Retinal pigment epithelial cell (primary cell): ENCODE measurements around the gene WFDC10A.
"Not testable (repeated sequence)": the region's sequence is repeated elsewhere in the genome, so short reads cannot be mapped to it uniquely, and the experiment has no call there.

ENCODE experiments used
- DNase-seq: peaks from one replicate; pipeline ENCODE4 v3.0.0-alpha.2; 2010; ENCODE audit warnings: low read depth
- H3K4me3 ChIP-seq: 2 replicates; pipeline ENCODE4 v1.5.1; 2011; ENCODE audit warnings: mild to moderate bottlenecking, low read length, control low read depth, moderate library complexity
- CTCF ChIP-seq: conservative IDR thresholded peaks from 2 replicates; pipeline ENCODE4 v1.5.1; 2011; ENCODE audit warnings: low read depth, low read length, control low read depth, inconsistent platforms

The WFDC10A gene

GRCh38 chr20:45647441-45648050 lies 18.0 kb downstream of the WFDC10A start:
- no peak for DNase-seq
- no peak for TF ChIP-seq CTCF
- H3K4me3 ChIP-seq: no peak overlapping the region

GRCh38 chr20:45649312-45649863 lies 19.8 kb downstream of the WFDC10A start:
- no peak for TF ChIP-seq CTCF
- no peak overlapping the region for H3K4me3 ChIP-seq
- no peak for DNase-seq

GRCh38 chr20:45651726-45652125 lies 22.2 kb downstream of the WFDC10A start:
- H3K4me3 ChIP-seq, DNase-seq: not testable (repeated sequence)

GRCh38 chr20:45657038-45657437 lies 27.5 kb downstream of the WFDC10A start:
- not testable (repeated sequence) for DNase-seq, H3K4me3 ChIP-seq

GRCh38 chr20:45670139-45670538 lies 40.6 kb downstream of the WFDC10A start, which contains the start of gene WFDC11:
TSS of gene WFDC11 (minus strand) at chr20:45670239. CDS start at chr20:45650600, 19,639 bp downstream.
- no peak within 1 kb of the TSS for H3K4me3 ChIP-seq
- DNase-seq: no peak
- TF ChIP-seq CTCF: no peak

GRCh38 chr20:45672765-45673164 lies 43.2 kb downstream of the WFDC10A start:
- H3K4me3 ChIP-seq: no peak overlapping the region
- no peak for DNase-seq
- TF ChIP-seq CTCF: no peak

- DNase-seq: no peak
- no peak overlapping the region for H3K4me3 ChIP-seq
- no peak for TF ChIP-seq CTCF
Observed at GRCh38 chr20:45679650-45680049, 50.1 kb downstream of the WFDC10A start.
